ENCODE results near the gene KCTD8.

The KCTD8 gene

GRCh38 chr4:44320833-44321232 is 127.8 kb downstream of the KCTD8 start:
- H3K9me3 ChIP-seq (ENCODE audit: control insufficient read depth, insufficient read depth, low read depth, low read length) = no peaks in the 10 kb centered on the region
- H3K4me1 ChIP-seq (ENCODE audit: control insufficient read depth, insufficient read depth, low read length) = no peaks in the 10 kb centered on the region
- TF ChIP-seq ZNF146 (tag by site-specific recombination; IDR thresholded peaks at IDR 0.05) (no peak), ZFP69B (tag by site-specific recombination; IDR thresholded peaks at IDR 0.05) (no peak)
- no peak overlapping the region for H3K27ac ChIP-seq (ENCODE audit: extremely low read depth, low read depth, low read length)
- POLR2A ChIA-PET = no interaction called here
- no peaks in the 10 kb centered on the region for H3K36me3 ChIP-seq (ENCODE audit: control insufficient read depth in 2 of 2, insufficient read depth in 1 of 2, low read length in 2 of 2)
- CTCF ChIA-PET = interaction anchor here (0.6 to 0.7 kb wide), 2 partner anchors 37 to 556 kb away, joined by 4 read pairs; no protein-coding TSS in a partner anchor
- no peak overlapping the region for H3K4me3 ChIP-seq (ENCODE audit: low read depth, low read length)

- Histone ChIP-seq H3K4me1 (ENCODE audit: control insufficient read depth, insufficient read depth, low read length) (no peaks in the 10 kb centered on the region), H3K9me3 (ENCODE audit: control insufficient read depth, insufficient read depth, low read depth, low read length) (no peaks in the 10 kb centered on the region), H3K27ac (ENCODE audit: extremely low read depth, low read depth, low read length) (no peak overlapping the region), H3K4me3 (ENCODE audit: low read depth, low read length) (no peak overlapping the region), H3K36me3 (ENCODE audit: control insufficient read depth in 2 of 2, insufficient read depth in 1 of 2, low read length in 2 of 2) (no peaks in the 10 kb centered on the region)
- POLR2A ChIA-PET = no interaction called here
- CTCF ChIA-PET = interaction anchor here (0.5 kb wide), 1 partner anchor 44 kb away, joined by 5 read pairs; no protein-coding TSS in a partner anchor
- TF ChIP-seq ZNF768 (tag by site-specific recombination; IDR thresholded peaks at IDR 0.05) = no peak
- TF ChIP-seq ZBTB48 (tag by site-specific recombination; IDR thresholded peaks at IDR 0.05) = no peak
- TF ChIP-seq ZNF121 (tag by site-specific recombination; IDR thresholded peaks at IDR 0.05) = no peak
- TF ChIP-seq ZNF354C (tag by site-specific recombination; IDR thresholded peaks at IDR 0.05; ENCODE audit: borderline replicate concordance, low read depth) = no peak
- TF ChIP-seq ZBTB17 (tag by site-specific recombination; IDR thresholded peaks at IDR 0.05) = no peak
- TF ChIP-seq ZFP37 (tag by site-specific recombination; IDR thresholded peaks at IDR 0.05) = no peak
Observed at GRCh38 chr4:44319129-44319528, 129.5 kb downstream of the KCTD8 start.

- H3K36me3 ChIP-seq (ENCODE audit: control insufficient read depth in 2 of 2, insufficient read depth in 1 of 2, low read length in 2 of 2) = no peaks in the 10 kb centered on the region
Observed at GRCh38 chr4:44313702-44314101, 134.9 kb downstream of the KCTD8 start.

More at GRCh38 chr4:44313702-44314101, 134.9 kb downstream of the KCTD8 start:
- ChIA-PET CTCF (no interaction called here), POLR2A (no interaction called here)
- no peaks in the 10 kb centered on the region for H3K9me3 ChIP-seq (ENCODE audit: control insufficient read depth, insufficient read depth, low read depth, low read length)
- no peak for TF ChIP-seq HOXD13 (CRISPR knock-in tag; IDR thresholded peaks at IDR 0.05; ENCODE audit: borderline replicate concordance)
- TF ChIP-seq ZBTB44 (tag by site-specific recombination; IDR thresholded peaks at IDR 0.05) = no peak
- TF ChIP-seq AEBP2 (tag by site-specific recombination; IDR thresholded peaks at IDR 0.05; ENCODE audit: borderline replicate concordance) = no peak
- no peak for TF ChIP-seq ZNF157 (tag by site-specific recombination; IDR thresholded peaks at IDR 0.05)
- no peak for TF ChIP-seq ZNF449 (tag by site-specific recombination; IDR thresholded peaks at IDR 0.05)
- TF ChIP-seq ZSCAN16 (tag by site-specific recombination; IDR thresholded peaks at IDR 0.05) = no peak
- TF ChIP-seq ZNF791 (tag by site-specific recombination; IDR thresholded peaks at IDR 0.05) = no peak
- no peak for TF ChIP-seq ZNF426 (tag by site-specific recombination; IDR thresholded peaks at IDR 0.05)
- no peak for TF ChIP-seq ZNF37A (tag by site-specific recombination; IDR thresholded peaks at IDR 0.05)
- H3K4me3 ChIP-seq (ENCODE audit: low read depth, low read length) = no peak overlapping the region
- no peaks in the 10 kb centered on the region for H3K4me1 ChIP-seq (ENCODE audit: control insufficient read depth, insufficient read depth, low read length)
- H3K27ac ChIP-seq (ENCODE audit: extremely low read depth, low read depth, low read length) = no peak overlapping the region

Data from HEK293 (cell line).